ENCODE data around the gene ELMO1.

ELMO1 gene

GRCh38 chr7:37256631-37257030 is 192.0 kb downstream of the ELMO1 start:
- DNase-seq, result no peak

DNA sequence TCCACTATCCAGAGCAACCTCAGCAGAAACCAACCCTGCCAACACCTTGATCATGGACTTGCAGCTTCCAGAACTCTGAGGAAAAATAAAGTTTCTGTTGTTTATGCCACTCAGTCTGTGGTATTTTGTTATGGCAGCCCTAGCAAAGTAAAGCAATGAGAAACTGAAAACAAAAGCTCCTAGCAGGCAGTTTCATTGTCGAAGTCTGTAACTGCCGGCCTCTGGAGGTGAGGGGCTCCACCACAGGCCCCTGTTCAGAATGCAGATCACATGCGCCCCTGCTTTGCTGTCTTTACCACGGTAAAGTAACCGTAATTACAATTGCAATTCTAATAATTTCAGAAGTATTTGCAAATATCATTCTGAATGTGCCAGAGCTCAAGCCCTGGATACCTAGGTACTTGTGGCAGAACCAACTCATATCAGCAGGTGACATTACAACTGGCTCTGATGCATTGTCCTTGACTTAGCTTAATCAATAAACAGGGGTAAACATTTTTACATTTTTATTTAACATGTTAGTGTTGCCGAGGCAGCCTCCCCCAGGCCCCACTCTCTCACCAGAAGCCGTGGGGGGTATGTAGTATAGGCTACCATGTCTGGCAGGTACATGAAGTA is 193.2 kb downstream of the ELMO1 start:
- DNase-seq, result no peak

DNA sequence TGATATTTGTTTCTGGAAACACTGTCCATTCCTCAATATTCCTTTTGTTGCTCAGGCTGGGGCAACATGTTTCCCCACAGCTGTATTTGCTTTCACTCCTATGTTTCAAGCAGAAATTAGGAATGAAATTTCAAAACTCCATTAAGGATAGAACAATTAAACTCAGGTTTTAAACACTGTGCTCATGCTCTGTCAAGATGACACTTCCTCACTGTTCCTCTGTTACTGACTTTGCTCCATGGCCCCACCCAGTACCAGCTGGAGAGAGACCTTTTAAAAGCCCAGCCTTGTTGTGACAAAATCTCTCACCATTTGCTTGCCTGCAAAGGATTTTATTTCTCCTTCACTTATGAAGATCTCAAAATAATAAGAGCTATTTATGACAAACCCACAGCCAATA is 197.4 kb downstream of the ELMO1 start:
- no peak for DNase-seq

GRCh38 chr7:37249240-37249639 is 199.4 kb downstream of the ELMO1 start:
- no peak for DNase-seq

DNA sequence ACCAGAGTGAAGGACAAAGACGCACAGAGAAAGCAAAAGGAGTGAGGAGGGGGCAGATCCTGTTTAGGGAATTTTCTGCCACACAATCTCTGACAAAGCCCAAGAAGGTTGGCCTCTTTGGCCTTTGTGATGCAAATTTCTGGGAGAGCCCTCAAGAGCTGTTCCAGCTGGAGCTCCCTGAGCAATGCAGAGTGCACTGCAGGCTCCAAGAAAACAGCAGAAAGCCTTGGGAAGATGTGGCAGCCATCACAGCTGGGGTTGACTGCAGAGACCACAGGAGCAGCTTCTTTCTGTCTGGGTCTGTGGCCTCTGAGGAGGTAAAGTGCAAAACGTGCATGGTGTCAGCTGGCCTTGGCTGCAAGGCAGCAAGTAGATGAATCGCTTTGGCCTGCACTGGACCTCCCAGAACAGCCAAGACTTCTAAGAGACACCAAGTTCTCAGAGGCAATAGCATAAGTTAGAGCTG is 200.2 kb downstream of the ELMO1 start:
- DNase-seq, result no peak

DNA sequence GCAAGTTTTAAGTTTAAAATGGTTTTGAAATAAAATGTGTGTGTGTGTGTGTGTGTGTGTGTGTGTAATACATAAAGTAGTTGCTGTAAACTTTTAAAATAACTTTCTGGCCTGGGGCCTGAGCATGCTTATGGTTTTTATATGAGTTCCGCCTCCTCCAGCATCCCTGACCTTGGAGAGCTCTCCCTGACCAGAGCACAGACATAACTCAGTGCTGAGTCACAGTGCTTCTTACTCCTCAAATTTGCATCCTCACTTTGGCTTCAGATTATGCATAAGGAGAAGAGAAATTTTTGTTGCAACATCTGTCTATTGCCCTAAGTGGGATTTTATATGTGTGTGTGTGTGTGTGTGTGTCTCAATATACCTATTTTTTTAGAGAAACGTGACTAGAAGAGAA is 200.8 kb downstream of the ELMO1 start:
- no peak for DNase-seq

DNA sequence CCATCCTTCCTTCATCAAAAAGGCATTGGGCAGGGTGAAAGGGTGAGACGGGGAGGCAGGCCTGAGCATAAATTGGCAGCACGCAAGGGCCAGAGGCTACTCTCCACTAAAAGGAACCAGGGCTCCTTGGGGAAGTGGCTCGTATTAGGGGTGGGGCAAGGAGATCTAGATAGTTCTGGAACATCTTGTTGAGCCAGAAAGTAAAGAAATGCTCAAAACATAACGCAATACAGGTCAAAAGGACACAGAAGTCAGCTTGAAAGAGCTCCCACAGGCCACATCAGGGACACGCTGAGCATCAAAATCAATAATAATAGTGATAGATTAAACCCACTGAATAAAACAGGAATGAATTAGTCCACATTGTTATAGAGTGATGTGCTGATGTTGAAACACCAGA is 203.1 kb downstream of the ELMO1 start:
- DNase-seq, result no peak

DNA sequence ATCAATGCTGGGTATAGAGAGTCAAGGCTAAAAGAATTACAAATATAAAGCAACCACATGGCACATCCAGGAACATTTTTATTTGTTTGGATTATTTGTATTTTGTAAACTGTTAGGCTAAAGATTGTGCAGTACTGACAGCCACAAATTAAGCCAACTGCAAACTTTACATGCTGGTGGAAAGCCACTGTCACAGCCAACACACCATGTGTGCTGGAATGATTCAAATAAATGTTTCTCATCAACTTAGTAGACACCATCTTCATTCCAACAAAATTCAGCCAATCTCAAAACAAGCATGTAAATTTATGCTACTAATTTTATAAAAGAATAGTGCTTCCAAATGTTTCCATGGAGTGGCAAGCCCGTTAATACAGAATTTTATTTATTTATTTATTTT is 211.8 kb downstream of the ELMO1 start:
- DNase-seq, result no peak

- DNase-seq, result no peak
These were observed 212.9 kb downstream of the ELMO1 start for GRCh38 chr7:37235813-37236212.

DNA sequence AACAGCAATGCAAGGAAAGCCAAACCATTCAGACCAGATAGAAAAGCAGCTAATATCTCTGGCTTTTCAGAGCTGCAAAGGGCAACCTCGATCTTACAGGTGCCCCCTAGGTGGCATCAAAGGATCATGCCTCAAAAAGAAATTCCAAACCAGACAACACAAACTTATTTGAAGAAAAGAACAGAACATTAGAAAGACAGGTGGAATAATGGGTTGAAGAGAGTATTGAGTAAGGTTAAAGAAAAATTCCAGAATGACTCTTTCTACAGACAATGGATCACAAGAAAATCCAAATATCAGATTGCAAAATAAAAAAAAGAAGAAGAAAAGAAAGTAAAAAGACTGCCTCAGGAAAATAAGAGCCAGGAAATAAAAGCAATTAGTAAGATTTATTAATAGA is 213.7 kb downstream of the ELMO1 start:
- DNase-seq, result peak; percentile 41

GRCh38 chr7:37234334-37234733 is 214.3 kb downstream of the ELMO1 start:
- DNase-seq, result no peak

GRCh38 chr7:37231613-37232012 is 217.1 kb downstream of the ELMO1 start:
- no peak for DNase-seq

- no peak for DNase-seq
These were observed 218.4 kb downstream of the ELMO1 start for GRCh38 chr7:37230221-37230620.

- DNase-seq, result no peak
These were observed 219.3 kb downstream of the ELMO1 start for GRCh38 chr7:37229381-37229780.

GRCh38 chr7:37225285-37225969 is 223.2 kb downstream of the ELMO1 start:
- DNase-seq, result no peak

DNA sequence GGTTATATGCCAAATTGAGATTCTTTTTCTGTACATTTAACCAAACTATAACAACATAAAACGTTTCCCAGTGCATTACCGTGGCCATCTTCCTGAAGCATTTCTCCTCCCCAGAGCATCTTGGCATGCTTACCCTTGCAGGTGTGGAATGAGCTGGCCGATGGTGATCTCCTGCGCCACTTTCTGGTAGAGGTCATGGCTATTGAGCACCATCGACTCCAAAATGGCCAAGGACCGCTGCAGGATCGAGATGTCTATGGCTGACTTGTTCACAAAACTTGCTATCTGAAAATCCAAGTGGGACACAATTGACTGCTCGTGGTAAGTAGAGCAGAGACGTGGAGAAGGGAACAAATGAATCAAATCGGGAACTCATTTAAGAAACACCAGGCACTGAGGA is 223.9 kb downstream of the ELMO1 start:
- DNase-seq, result no peak

DNA sequence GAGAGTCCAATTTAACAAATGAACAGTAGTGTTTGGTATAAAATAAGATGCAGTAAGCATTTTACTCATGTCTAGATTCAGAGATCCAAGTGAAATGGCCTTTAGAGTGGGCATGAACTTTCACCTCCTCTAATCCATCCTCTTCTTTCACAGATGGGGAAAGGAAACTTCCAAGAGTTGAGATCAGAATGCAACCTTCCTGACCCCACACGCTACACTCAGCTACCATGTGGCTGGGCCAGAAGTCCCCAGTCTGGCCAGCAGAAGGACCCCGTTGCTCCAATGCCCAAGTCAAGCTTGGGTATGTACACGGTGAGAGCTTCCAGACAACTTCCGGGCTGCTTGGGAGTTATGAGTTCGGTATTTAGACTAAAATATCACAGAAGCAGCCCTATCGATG is 228.0 kb downstream of the ELMO1 start:
- DNase-seq, result no peak

GRCh38 chr7:37218956-37219355 is 229.7 kb downstream of the ELMO1 start:
- DNase-seq, result no peak

DNA sequence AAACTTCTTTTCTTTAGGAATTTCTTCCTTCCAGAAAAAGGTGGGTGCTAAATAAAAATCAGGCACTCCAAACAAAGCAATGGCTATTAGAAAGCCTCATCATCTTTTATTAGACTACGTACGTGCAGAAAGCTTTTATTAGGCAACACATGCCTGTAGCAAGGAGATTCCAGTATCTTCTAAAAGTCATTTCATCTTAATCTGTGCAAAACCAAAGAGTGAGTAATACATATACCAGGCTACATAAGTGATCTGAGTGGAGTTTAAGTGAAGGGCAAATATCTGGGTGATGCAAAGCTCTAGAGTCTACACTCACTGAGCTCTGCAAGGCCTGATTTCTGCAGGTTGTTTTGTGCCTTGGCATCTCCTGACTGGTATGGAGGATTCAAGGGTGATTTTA is 231.7 kb downstream of the ELMO1 start:
- no peak for DNase-seq

DNA sequence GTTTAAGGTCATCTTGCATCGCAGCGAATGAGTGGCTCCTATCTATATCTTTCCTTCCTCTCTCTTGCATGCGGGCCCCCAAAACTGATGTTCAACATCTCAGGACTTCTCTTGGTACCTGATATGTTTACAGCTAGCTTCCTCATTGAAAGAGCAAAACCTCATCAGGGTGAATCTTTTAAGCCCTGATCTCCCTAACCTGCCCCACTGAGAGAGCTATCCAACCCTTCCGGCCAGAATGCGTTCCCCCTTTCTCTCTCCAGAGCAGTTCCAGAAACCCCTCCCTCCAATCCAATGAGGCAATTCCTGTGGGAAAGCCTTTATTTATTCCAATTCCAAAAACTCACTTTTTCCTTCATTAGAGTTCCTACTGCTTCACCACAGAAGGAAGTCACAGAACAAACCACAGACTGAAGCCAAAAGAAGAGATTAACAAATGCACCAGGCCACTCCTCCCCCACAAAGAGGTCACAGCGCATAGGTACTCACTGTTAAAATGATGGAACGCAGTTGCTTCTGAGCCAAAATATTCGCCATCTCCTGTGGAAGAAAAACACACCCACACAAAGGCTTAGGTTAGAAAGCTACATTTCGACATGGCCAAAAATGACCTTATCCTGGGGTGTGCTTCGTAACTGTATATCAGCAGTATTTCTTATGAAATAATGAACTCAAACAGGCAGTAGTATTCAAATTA is 232.4 kb downstream of the ELMO1 start:
- DNase-seq, result no peak

GRCh38 chr7:37215290-37215923 is 233.3 kb downstream of the ELMO1 start:
- no peak for DNase-seq

GRCh38 chr7:37212556-37212955 is 236.1 kb downstream of the ELMO1 start:
- no peak for DNase-seq

GRCh38 chr7:37212051-37212450 is 236.6 kb downstream of the ELMO1 start:
- DNase-seq, result no peak

Measured in CD4-positive, alpha-beta T cell treated with Interleukin-12 subunit alpha and Interleukin-12 subunit beta, for 1 hour (primary cell).